PC-3 (cell line): ENCODE results near the gene CHIT1. TPM values are rescaled to one million over a fixed set of nuclear protein-coding genes. Genes with fewer than 3 reads are reported as not detected.

Source experiments
- ATAC-seq: fragments of 200-7000 bp; cut with Tn5 transposase; 2 replicates; pipeline ENCODE4 v1.9.1; 2020; ENCODE audit warnings: mild to moderate bottlenecking, moderate library complexity
- BruUV-seq: library from RNA; stranded (reverse); fragments of 400-500 nt; replicated peaks from 2 replicates; lab custom pipeline; 2021; lab: Mats Ljungman, UMichigan
- CTCF ChIA-PET: fragments of 300-600 bp; sonication (Branson Sonifier 250); formaldehyde crosslinking; loops from one replicate; lab custom pipeline; 2022; ENCODE audit warnings: antibody characterized with exemption; lab: Charles Lee
- POLR2A ChIA-PET: fragments of 300-600 bp; sonication (Branson Sonifier 250); formaldehyde crosslinking; loops from one replicate; lab custom pipeline; 2022; ENCODE audit warnings: antibody characterized with exemption; ENCODE audit not compliant: unreplicated experiment; lab: Charles Lee
- DNase-seq: peaks from one replicate; pipeline ENCODE4 v3.0.0-alpha.2; 2015
- H2AFZ ChIP-seq: fragments of 300-600 bp; sonication (generic); 2 replicates; pipeline ENCODE4 v1.6.0; 2016; ENCODE audit warnings: antibody characterized with exemption, low read length
- H3F3A ChIP-seq: fragments of 300-600 bp; sonication (generic); one replicate; pipeline ENCODE4 v1.6.0; 2017; ENCODE audit warnings: antibody characterized with exemption, low read length, control low read depth, mild to moderate bottlenecking; ENCODE audit not compliant: unreplicated experiment
- H3K27ac ChIP-seq: fragments of 300-600 bp; sonication (generic); 2 replicates; pipeline ENCODE4 v1.5.1; 2016; ENCODE audit warnings: mild to moderate bottlenecking, low read length
- H3K27me3 ChIP-seq: fragments of 300-600 bp; sonication (generic); 2 replicates; pipeline ENCODE4 v1.6.1; 2016; ENCODE audit warnings: low read length, mixed read lengths
- H3K36me3 ChIP-seq: fragments of 300-600 bp; sonication (generic); 2 replicates; pipeline ENCODE4 v1.6.1; 2016; ENCODE audit warnings: low read depth, mixed run types, low read length, mixed read lengths
- H3K4me1 ChIP-seq: fragments of 300-600 bp; sonication (generic); 2 replicates; pipeline ENCODE4 v1.5.1; 2016; ENCODE audit warnings: low read length; ENCODE audit not compliant: insufficient read depth
- H3K4me2 ChIP-seq: fragments of 300-600 bp; sonication (generic); 2 replicates; pipeline ENCODE4 v1.6.0; 2016; ENCODE audit warnings: low read length
- H3K4me3 ChIP-seq: fragments of 300-600 bp; sonication (generic); 2 replicates; pipeline ENCODE4 v1.5.1; 2016; ENCODE audit warnings: mild to moderate bottlenecking, low read length, mixed read lengths
- H3K79me2 ChIP-seq: fragments of 300-600 bp; sonication (generic); 2 replicates; pipeline ENCODE4 v1.6.1; 2017; ENCODE audit warnings: low read length, mixed read lengths
- H3K9ac ChIP-seq: fragments of 300-600 bp; sonication (generic); 2 replicates; pipeline ENCODE4 v1.6.0; 2016; ENCODE audit warnings: mild to moderate bottlenecking, low read length
- H3K9me2 ChIP-seq: fragments of 300-600 bp; sonication (generic); replicated peaks from 2 replicates; pipeline ENCODE4 v1.6.1; 2016; ENCODE audit warnings: mixed run types, low read length, mixed read lengths
- H3K9me3 ChIP-seq: fragments of 300-600 bp; sonication (generic); 2 replicates; pipeline ENCODE4 v1.6.1; 2016; ENCODE audit warnings: low read length, mixed read lengths
- H4K20me1 ChIP-seq: fragments of 300-600 bp; sonication (generic); 2 replicates; pipeline ENCODE4 v1.6.1; 2016; ENCODE audit warnings: low read length, mixed read lengths
- CTCF ChIP-seq: fragments of 300-600 bp; sonication (generic); conservative IDR thresholded peaks from 2 replicates; pipeline ENCODE4 v1.5.1; 2017; ENCODE audit warnings: antibody characterized with exemption, low read depth, mild to moderate bottlenecking, low read length
- EZH2 ChIP-seq: fragments of 300-600 bp; sonication (generic); IDR thresholded peaks from one replicate; pipeline ENCODE4 v1.6.1; 2017; ENCODE audit warnings: antibody characterized with exemption, mild to moderate bottlenecking, low read length; ENCODE audit not compliant: unreplicated experiment
- EZH2phosphoT487 ChIP-seq: fragments of 300-600 bp; sonication (generic); IDR thresholded peaks from 2 replicates; pipeline ENCODE4 v1.6.1; 2018; ENCODE audit warnings: mild to moderate bottlenecking, antibody characterized with exemption, low read length, borderline replicate concordance
- intact Hi-C: fragments of 100-400 bp; cut with micrococcal nuclease; formaldehyde crosslinking; loops from 2 replicates; pipeline ENCODE4 v1.9.0; 2023
- total RNA-seq: library from RNA; depleted of rRNA; stranded (reverse); fragments of >200 nt; gene quantifications from 2 replicates; pipeline ENCODE4 v1.2.3, GENCODE V29; 2014

CHIT1 gene
- total RNA-seq, 1 experiment from 2014 or later: not detected

DNA sequence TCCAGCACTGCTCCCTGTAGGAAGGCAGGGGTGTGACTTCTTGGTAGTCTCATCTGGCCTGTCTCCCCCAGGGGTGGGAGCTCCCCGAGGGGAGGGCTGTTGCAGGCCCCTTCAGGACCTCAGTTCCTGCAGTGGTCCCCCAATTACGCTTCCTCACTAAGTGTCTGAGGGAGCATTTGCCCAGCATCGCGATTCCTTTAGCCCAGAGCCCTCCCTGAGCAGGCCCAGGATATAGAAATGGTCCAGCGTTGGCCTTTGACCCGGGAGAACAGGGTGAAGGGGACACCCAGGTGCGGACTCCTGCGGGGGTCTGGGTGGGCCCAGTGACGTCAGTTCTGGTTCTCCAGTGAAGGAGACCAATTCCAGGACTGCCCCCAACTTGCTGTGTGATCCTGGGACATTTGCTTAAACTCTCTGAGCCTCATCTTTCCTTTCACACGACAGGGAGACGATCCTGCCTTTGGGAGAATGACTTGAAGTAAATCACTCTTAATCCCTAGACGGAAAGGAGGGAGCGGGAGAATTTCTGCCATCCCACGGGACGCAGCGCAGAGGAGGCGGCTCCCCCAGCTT lies 43.2 kb upstream of the CHIT1 start:
- intact Hi-C loops: loop anchor here (1.0 kb wide), 3 partner anchors 55 to 215 kb away; no protein-coding TSS in a partner anchor
- H3F3A ChIP-seq: no peaks in the 10 kb centered on the region
- no peak overlapping the region for H3K9ac ChIP-seq
- DNase-seq (no peak), ATAC-seq (no peak)
- ChIA-PET CTCF (interaction anchor here (0.6 to 1.0 kb wide), 13 partner anchors 33 to 285 kb away, joined by 3 to 23 read pairs (median 5); partner anchors contain the start of gene BTG2), POLR2A (no interaction called here)
- H3K4me1 ChIP-seq: peaks cover 19% of the 10 kb centered on the region
- no peaks in the 10 kb centered on the region for H3K9me3 ChIP-seq
- no peak overlapping the region for H3K27ac ChIP-seq
- no peaks in the 10 kb centered on the region for H3K27me3 ChIP-seq
- TF ChIP-seq EZH2phosphoT487 (no peak), CTCF (no peak), EZH2 (no peak)
- H3K4me2 ChIP-seq: peak overlapping the region; percentile 48
- no TSS peak for BruUV-seq
- H2AFZ ChIP-seq: peak overlapping the region; percentile 87
- no peaks in the 10 kb centered on the region for H4K20me1 ChIP-seq
- H3K4me3 ChIP-seq: no peak overlapping the region
- no peaks in the 10 kb centered on the region for H3K36me3 ChIP-seq
- H3K9me2 ChIP-seq: no peaks in the 10 kb centered on the region
- no peaks in the 10 kb centered on the region for H3K79me2 ChIP-seq

DNA sequence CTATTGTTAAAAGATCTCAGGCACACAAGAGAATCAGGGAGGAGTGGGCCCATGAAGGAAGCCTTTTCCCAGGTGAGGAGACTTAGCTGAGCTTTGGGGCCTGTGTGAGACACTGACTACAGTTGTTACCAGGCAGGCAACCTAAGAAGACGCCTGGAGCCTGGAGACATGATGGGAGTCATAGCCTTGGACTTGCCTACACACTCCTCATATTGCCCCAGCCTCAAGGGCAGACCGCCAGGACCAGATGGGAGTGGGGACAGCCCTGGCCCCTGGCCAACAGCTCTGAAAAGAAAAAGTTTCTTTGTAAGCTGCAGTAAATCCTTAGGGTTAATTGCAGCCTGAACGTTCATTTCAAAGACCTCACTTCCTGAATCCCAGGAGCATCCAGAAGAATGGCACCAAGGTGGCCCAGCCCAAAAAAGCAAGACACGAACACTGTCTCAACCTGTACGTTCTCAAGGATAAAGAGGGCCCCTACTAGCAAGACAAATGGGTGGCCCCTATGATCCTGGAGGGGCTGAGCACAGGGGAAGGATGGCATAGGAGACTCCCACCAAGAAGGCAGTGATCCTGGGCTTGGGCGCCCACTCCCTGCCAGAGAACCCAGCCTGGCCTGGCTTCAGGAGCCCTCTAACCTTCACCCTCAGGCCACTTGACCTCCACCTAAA lies 42.6 kb upstream of the CHIT1 start:
- DNase-seq (no peak), ATAC-seq (no peak)
- no TSS peak for BruUV-seq
- no peaks in the 10 kb centered on the region for H3K9me2 ChIP-seq
- no peaks in the 10 kb centered on the region for H3K79me2 ChIP-seq
- ChIA-PET CTCF (no interaction called here), POLR2A (no interaction called here)
- H4K20me1 ChIP-seq: no peaks in the 10 kb centered on the region
- TF ChIP-seq EZH2phosphoT487 (no peak), EZH2 (no peak), CTCF (no peak)
- intact Hi-C loops: no loop called here
- H2AFZ ChIP-seq: no peak overlapping the region
- peaks cover 19% of the 10 kb centered on the region for H3K4me1 ChIP-seq
- no peaks in the 10 kb centered on the region for H3F3A ChIP-seq
- H3K27me3 ChIP-seq: no peaks in the 10 kb centered on the region
- H3K9ac ChIP-seq: no peak overlapping the region
- no peaks in the 10 kb centered on the region for H3K36me3 ChIP-seq
- H3K4me2 ChIP-seq: no peak overlapping the region
- no peaks in the 10 kb centered on the region for H3K9me3 ChIP-seq
- H3K27ac ChIP-seq: no peak overlapping the region
- H3K4me3 ChIP-seq: no peak overlapping the region
